OCI-LY7 (cell line): Measurements from ENCODE around the gene POLDIP3. TPM values are rescaled to one million over a fixed set of nuclear protein-coding genes. Genes with fewer than 3 reads are reported as not detected.
A peak's percentile ranks its signal among the peaks of the same experiment; 100 is the strongest.

Source experiments
- BruUV-seq: library from RNA; stranded (reverse); fragments of 400-500 nt; replicated peaks from 2 replicates; lab custom pipeline; 2021; lab: Mats Ljungman, UMichigan
- CTCF ChIA-PET: fragments of 300-600 bp; sonication (Branson Sonifier 250); formaldehyde crosslinking; loops from one replicate; lab custom pipeline; 2022; ENCODE audit warnings: antibody characterized with exemption; ENCODE audit not compliant: unreplicated experiment; lab: Charles Lee
- POLR2A ChIA-PET: fragments of 300-600 bp; sonication (Branson Sonifier 250); formaldehyde crosslinking; loops from one replicate; lab custom pipeline; 2022; ENCODE audit warnings: antibody characterized with exemption; lab: Charles Lee
- DNase-seq: peaks from one replicate; pipeline ENCODE4 v3.0.0-alpha.2; 2015; ENCODE audit warnings: low spot score
- H2AFZ ChIP-seq: fragments of 200-600 bp; sonication (generic), shearing (Covaris generic); 2 replicates; pipeline ENCODE4 v1.6.1; 2014; ENCODE audit warnings: mild to moderate bottlenecking, antibody characterized with exemption, low read length, moderate library complexity
- H3K27ac ChIP-seq: fragments of 200-600 bp; sonication (generic); 2 replicates; pipeline ENCODE4 v1.5.1; 2014; ENCODE audit warnings: mixed run types, low read depth, mild to moderate bottlenecking, moderate library complexity, low read length, inconsistent platforms; ENCODE audit not compliant: poor library complexity, severe bottlenecking
- H3K36me3 ChIP-seq: fragments of 200-600 bp; sonication (generic); 2 replicates; pipeline ENCODE4 v1.6.1; 2014; ENCODE audit warnings: mild to moderate bottlenecking, antibody characterized with exemption, low read length, moderate library complexity, mixed read lengths; ENCODE audit not compliant: insufficient read depth
- H3K4me1 ChIP-seq: fragments of 200-600 bp; sonication (generic); 2 replicates; pipeline ENCODE4 v1.5.1; 2014; ENCODE audit warnings: mild to moderate bottlenecking, low read length; ENCODE audit not compliant: insufficient read depth, poor library complexity, severe bottlenecking
- H3K4me2 ChIP-seq: fragments of 200-600 bp; sonication (generic); 2 replicates; pipeline ENCODE4 v1.6.1; 2014; ENCODE audit warnings: mild to moderate bottlenecking, low read length
- H3K4me3 ChIP-seq: fragments of 200-600 bp; sonication (generic); 2 replicates; pipeline ENCODE4 v1.5.1; 2014; ENCODE audit warnings: mild to moderate bottlenecking, low read depth, low read length; ENCODE audit not compliant: poor library complexity, severe bottlenecking
- H3K79me2 ChIP-seq: fragments of 200-600 bp; sonication (generic); 2 replicates; pipeline ENCODE4 v1.6.1; 2016; ENCODE audit warnings: low read depth, mild to moderate bottlenecking, low read length, moderate library complexity, mixed read lengths; ENCODE audit not compliant: insufficient read depth
- H3K9me2 ChIP-seq: fragments of 200-600 bp; sonication (generic); 2 replicates; pipeline ENCODE4 v1.6.1; 2016; ENCODE audit warnings: mild to moderate bottlenecking, low read length, mixed read lengths; ENCODE audit not compliant: insufficient read depth
- H3K9me3 ChIP-seq: fragments of 200-600 bp; sonication (generic); 2 replicates; pipeline ENCODE4 v1.6.1; 2014; ENCODE audit warnings: mild to moderate bottlenecking, mixed run types, low read length, mixed read lengths
- H4K20me1 ChIP-seq: fragments of 200-600 bp; sonication (generic); 2 replicates; pipeline ENCODE4 v1.6.1; 2014; ENCODE audit warnings: mild to moderate bottlenecking, antibody characterized with exemption, low read length, moderate library complexity, mixed read lengths; ENCODE audit not compliant: insufficient read depth
- EZH2phosphoT487 ChIP-seq: fragments of 200-600 bp; sonication (generic); IDR thresholded peaks from 2 replicates; pipeline ENCODE4 v1.6.1; 2018; ENCODE audit warnings: low read depth, borderline replicate concordance, mild to moderate bottlenecking, mixed run types, antibody characterized with exemption, low read length, moderate library complexity, mixed read lengths
- intact Hi-C: fragments of 100-400 bp; cut with micrococcal nuclease; formaldehyde crosslinking; loops from one replicate; pipeline ENCODE4 v1.10.0; 2022; ENCODE audit not compliant: unreplicated experiment
- total RNA-seq, 2 experiments: library from RNA; depleted of rRNA in 1 of 2; stranded (reverse); fragments of >200 nt in 1 of 2; shearing (Covaris generic) in 1 of 2; gene quantifications; 2 replicates each; pipeline ENCODE4 v1.2.3, GENCODE V29; 2014 to 2022
- TF ChIP-seq, protein P1 (sequence below): fragments of 200-600 bp; sonication (generic); conservative IDR thresholded peaks from 2 replicates; pipeline ENCODE4 v1.5.1; 2014; ENCODE audit warnings: mild to moderate bottlenecking, antibody characterized with exemption, low read length, moderate library complexity, mixed read lengths

The POLDIP3 gene
- total RNA-seq, 2 experiments from 2014 or later: 70.7 to 73.5 TPM

DNA sequence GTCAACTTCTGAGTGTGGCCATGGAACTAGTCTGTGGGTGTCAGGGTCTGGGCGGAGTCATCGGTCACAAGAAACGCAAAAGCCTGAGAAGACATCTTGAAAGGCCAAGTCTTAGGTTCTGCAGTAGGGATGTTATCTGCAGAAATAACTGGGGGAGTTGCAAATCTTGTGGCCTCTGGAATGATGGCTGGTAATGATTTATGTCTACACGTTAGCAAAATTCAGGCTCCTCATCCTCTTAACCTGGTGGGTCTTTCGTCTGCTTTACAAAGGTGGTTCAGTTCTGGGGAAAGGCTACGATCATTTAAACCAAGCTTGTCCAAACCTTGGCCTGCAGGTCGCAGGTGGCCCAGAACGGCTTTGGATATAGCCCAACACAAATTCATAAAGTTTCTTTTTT, 41.9 kb upstream of the POLDIP3 start:
- ChIA-PET CTCF (no interaction called here), POLR2A (interaction anchor here (0.9 kb wide), 1 partner anchor 10 kb away, joined by 4 read pairs; no protein-coding TSS in a partner anchor)

DNA sequence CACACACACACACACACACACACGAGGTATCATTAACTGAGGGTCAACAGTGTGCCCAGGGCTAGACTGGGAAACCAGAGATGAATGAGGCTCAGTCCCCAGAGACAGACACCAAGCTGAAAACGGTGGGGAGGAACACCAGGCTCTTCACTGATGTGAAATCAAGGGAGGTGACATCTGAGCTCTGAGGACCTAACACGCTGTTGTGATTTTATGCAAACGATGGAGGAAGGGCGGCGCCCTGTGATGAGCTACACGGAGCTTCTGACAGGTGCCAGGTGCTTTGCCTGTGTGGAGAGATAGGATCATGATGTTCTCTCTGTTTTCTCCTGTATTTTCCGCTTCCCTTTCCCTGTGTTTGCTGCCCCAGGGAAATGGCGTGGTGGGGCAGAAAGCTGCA, 41.0 kb upstream of the POLDIP3 start:
- no peaks in the 10 kb centered on the region for H3K9me2 ChIP-seq
- H3K27ac ChIP-seq: peak overlapping the region; percentile 75
- no TSS peak for BruUV-seq
- H3K4me1 ChIP-seq: peaks cover 43% of the 10 kb centered on the region
- peak overlapping the region; percentile 27 for H3K4me3 ChIP-seq
- intact Hi-C loops: no loop called here
- no peaks in the 10 kb centered on the region for H3K79me2 ChIP-seq
- no peaks in the 10 kb centered on the region for H3K9me3 ChIP-seq
- ChIA-PET CTCF (interaction anchor here (0.7 to 1.8 kb wide), 3 partner anchors 8 to 140 kb away, joined by 3 to 4 read pairs (median 3); no protein-coding TSS in a partner anchor), POLR2A (interaction anchor here (0.5 to 2.9 kb wide), 10 partner anchors 9 to 292 kb away, joined by 3 to 12 read pairs (median 4); partner anchors contain the start of genes A4GALT and POLDIP3)
- peak overlapping the region; percentile 3; the same call in 1 of the 2 replicates for H2AFZ ChIP-seq
- H3K4me2 ChIP-seq: peak overlapping the region; percentile 58
- TF ChIP-seq, protein P1, sequence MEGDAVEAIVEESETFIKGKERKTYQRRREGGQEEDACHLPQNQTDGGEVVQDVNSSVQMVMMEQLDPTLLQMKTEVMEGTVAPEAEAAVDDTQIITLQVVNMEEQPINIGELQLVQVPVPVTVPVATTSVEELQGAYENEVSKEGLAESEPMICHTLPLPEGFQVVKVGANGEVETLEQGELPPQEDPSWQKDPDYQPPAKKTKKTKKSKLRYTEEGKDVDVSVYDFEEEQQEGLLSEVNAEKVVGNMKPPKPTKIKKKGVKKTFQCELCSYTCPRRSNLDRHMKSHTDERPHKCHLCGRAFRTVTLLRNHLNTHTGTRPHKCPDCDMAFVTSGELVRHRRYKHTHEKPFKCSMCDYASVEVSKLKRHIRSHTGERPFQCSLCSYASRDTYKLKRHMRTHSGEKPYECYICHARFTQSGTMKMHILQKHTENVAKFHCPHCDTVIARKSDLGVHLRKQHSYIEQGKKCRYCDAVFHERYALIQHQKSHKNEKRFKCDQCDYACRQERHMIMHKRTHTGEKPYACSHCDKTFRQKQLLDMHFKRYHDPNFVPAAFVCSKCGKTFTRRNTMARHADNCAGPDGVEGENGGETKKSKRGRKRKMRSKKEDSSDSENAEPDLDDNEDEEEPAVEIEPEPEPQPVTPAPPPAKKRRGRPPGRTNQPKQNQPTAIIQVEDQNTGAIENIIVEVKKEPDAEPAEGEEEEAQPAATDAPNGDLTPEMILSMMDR: no peak
- TF ChIP-seq EZH2phosphoT487: no peak
- peak; percentile 95 for DNase-seq
- H3K36me3 ChIP-seq: no peaks in the 10 kb centered on the region
- no peaks in the 10 kb centered on the region for H4K20me1 ChIP-seq

More for the DNA sequence above, 41.9 kb upstream of the POLDIP3 start:
- H3K4me1 ChIP-seq: peaks cover 43% of the 10 kb centered on the region
- BruUV-seq: no TSS peak
- no peaks in the 10 kb centered on the region for H3K79me2 ChIP-seq
- no peak overlapping the region for H2AFZ ChIP-seq
- no peaks in the 10 kb centered on the region for H4K20me1 ChIP-seq
- no peaks in the 10 kb centered on the region for H3K9me3 ChIP-seq
- no peaks in the 10 kb centered on the region for H3K9me2 ChIP-seq
- H3K4me3 ChIP-seq: no peak overlapping the region
- TF ChIP-seq, protein P1: no peak
- no peak for TF ChIP-seq EZH2phosphoT487
- peak overlapping the region; percentile 58 for H3K4me2 ChIP-seq
- H3K36me3 ChIP-seq: no peaks in the 10 kb centered on the region
- intact Hi-C loops: no loop called here
- no peak for DNase-seq
- H3K27ac ChIP-seq: no peak overlapping the region

DNA sequence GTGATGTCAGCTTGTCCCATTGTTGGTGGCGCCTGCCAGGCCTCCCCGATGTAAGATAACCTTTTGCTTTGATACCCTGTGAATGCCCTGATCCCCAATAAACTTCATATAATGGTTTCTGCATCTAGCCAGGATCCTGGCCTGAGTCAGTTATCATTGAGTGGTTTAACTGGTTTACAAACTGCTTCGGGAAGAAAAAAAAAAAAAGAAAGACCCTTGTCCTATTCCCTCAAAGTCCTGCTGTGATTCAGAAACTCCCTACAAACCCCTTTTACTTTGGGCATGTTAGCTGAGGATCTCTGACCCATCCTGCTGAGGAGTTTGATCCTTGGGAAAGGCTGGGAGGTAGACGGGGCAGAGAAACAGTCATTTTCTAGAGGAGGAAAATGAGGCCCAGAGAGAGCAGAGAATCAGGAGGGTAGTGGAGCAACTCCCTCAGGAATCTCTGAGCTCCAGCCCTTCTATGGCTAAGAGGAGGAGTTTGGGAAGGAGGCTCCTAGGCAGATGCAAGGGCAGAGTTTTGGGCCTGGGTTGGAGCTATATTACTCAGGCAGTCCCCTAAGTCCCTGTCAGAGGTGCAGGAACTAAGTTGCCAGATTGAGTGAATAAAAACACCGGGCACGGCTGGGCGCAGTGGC, 39.9 kb upstream of the POLDIP3 start:
- no TSS peak for BruUV-seq
- TF ChIP-seq EZH2phosphoT487: no peak
- TF ChIP-seq, protein P1: no peak
- peak overlapping the region; percentile 75 for H3K27ac ChIP-seq
- no peak overlapping the region for H2AFZ ChIP-seq
- H3K79me2 ChIP-seq: no peaks in the 10 kb centered on the region
- H3K9me3 ChIP-seq: no peaks in the 10 kb centered on the region
- H3K4me3 ChIP-seq: no peak overlapping the region
- peak overlapping the region; percentile 58; the same call in 1 of the 2 replicates for H3K4me2 ChIP-seq
- DNase-seq: no peak
- H3K36me3 ChIP-seq: no peaks in the 10 kb centered on the region
- intact Hi-C loops: no loop called here
- H3K4me1 ChIP-seq: peaks cover 46% of the 10 kb centered on the region
- no peaks in the 10 kb centered on the region for H4K20me1 ChIP-seq
- H3K9me2 ChIP-seq: no peaks in the 10 kb centered on the region
- CTCF ChIA-PET: interaction anchor here (0.7 to 1.8 kb wide), 2 partner anchors 10 to 141 kb away, joined by 3 to 4 read pairs; no protein-coding TSS in a partner anchor
- POLR2A ChIA-PET: interaction anchor here (0.6 to 2.9 kb wide), 6 partner anchors 17 to 293 kb away, joined by 3 to 12 read pairs (median 4); partner anchors contain the start of gene POLDIP3
